HFF-Myc (cell line): ENCODE results near the gene C16orf87.

Experiments
- DNase-seq: peaks from one replicate; pipeline ENCODE4 v3.0.0-alpha.2; 2011; ENCODE audit warnings: low read depth; ENCODE audit errors: extremely low read depth
- H3K4me3 ChIP-seq: replicated peaks from 2 replicates; pipeline ENCODE4 v1.5.1; 2011; ENCODE audit warnings: low read depth, mild to moderate bottlenecking, control low read depth, low read length
- TF ChIP-seq, protein P1 (sequence below): IDR thresholded peaks from 2 replicates; pipeline ENCODE4 v1.5.1; 2012; ENCODE audit warnings: mild to moderate bottlenecking, low read depth, low read length, control low read depth; ENCODE audit errors: missing control alignments

The C16orf87 gene

DNA sequence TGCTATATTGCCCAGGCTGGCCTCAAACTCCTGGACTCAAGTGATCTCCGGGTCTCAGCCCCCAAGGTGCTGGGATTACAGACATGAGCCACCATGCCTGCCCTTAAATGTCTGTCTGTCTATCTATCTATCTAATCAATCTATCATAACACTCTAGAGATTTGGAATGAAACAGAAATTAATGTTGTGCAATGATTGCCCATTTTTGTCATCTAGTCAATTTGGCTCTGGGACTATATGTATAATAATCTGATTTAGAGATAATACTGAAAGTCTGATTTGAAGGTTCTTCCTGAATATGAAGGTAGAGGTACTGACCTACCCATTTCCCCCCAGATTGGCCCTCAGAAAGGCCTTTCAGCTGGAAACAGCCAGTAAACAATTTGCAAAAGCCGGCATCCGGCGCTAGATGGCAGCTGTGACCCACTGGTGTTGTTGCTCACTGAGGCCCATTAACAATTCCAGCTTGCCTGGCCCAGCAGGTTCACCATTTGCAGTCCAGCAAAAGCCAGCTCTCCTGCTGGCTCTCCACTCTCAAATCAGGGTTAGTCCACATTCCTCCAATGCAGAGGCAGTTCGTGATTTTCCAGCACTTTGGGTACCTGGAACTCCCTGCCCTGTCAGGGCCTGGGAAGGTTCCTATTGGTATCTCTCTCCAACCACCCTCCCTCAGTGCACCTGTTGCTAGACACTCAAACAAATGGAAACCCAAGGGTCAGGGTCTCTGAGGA is 22.9 kb upstream of the C16orf87 start:
- TF ChIP-seq, protein P1, sequence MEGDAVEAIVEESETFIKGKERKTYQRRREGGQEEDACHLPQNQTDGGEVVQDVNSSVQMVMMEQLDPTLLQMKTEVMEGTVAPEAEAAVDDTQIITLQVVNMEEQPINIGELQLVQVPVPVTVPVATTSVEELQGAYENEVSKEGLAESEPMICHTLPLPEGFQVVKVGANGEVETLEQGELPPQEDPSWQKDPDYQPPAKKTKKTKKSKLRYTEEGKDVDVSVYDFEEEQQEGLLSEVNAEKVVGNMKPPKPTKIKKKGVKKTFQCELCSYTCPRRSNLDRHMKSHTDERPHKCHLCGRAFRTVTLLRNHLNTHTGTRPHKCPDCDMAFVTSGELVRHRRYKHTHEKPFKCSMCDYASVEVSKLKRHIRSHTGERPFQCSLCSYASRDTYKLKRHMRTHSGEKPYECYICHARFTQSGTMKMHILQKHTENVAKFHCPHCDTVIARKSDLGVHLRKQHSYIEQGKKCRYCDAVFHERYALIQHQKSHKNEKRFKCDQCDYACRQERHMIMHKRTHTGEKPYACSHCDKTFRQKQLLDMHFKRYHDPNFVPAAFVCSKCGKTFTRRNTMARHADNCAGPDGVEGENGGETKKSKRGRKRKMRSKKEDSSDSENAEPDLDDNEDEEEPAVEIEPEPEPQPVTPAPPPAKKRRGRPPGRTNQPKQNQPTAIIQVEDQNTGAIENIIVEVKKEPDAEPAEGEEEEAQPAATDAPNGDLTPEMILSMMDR = peak; percentile 84
- DNase-seq = no peak
- no peak overlapping the region for H3K4me3 ChIP-seq

DNA sequence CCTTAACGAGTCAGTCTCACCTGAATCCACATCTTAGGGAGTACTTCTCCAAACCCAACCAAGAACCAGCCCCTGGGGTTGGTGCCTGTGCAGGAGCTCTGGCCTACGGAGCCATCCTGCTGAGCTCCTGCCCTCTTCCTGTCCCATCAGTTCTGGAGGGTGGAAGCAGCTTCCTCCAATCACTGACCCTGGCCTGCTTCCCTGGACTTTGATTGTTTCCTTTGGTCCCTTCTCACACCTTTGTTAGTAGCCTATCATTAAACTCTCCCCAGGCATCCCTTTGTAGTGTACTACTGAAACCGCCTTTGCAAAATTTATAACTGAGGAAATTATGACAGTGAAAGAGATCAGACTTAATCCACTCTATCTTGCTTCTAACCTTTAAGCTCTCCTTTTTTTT is 21.1 kb upstream of the C16orf87 start:
- no peak for DNase-seq
- no peak overlapping the region for H3K4me3 ChIP-seq
- TF ChIP-seq, protein P1 = no peak

DNA sequence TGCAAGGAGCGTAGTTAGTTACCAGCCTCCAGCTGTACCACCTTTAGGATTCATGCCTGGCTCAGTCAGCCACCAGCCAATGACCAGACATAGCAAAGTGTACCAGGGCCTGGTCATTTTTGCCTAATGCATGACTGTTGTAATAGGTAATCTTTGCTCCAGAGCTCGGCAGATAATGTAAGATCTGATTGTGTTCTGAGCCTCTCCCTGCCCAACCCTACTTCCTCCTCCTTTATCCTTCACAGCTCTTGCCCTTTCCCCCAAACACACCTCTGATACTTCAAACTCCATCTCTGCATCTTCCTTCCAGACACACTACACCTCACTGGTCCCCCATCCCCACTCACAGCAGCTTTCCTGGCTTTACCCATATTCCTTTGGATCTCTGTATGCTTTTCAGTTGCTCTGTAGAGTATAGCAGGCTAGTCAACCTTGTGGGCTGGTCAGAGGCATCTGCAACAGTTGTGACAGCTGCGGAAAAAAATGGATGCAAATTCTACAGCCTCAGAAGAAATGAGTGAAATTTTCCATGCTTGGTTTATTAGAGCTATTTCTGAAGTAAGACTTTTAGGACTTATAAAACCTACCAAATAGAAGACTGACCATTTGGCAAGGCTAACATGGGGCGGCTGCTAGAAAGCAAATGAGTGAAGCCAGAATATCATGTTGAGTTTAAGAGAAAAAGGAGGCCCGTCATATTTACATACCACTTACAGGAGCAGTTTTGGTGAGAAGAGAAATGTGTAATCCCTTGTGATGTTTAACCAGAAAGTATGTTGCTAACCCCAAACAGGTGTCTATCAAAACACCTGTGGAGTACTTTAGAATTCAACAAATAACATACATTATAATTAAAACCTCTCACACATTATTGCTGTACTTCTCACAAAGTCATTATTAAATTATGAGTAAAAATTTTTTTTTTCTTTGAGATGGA is 19.9 kb upstream of the C16orf87 start:
- H3K4me3 ChIP-seq = no peak overlapping the region

DNA sequence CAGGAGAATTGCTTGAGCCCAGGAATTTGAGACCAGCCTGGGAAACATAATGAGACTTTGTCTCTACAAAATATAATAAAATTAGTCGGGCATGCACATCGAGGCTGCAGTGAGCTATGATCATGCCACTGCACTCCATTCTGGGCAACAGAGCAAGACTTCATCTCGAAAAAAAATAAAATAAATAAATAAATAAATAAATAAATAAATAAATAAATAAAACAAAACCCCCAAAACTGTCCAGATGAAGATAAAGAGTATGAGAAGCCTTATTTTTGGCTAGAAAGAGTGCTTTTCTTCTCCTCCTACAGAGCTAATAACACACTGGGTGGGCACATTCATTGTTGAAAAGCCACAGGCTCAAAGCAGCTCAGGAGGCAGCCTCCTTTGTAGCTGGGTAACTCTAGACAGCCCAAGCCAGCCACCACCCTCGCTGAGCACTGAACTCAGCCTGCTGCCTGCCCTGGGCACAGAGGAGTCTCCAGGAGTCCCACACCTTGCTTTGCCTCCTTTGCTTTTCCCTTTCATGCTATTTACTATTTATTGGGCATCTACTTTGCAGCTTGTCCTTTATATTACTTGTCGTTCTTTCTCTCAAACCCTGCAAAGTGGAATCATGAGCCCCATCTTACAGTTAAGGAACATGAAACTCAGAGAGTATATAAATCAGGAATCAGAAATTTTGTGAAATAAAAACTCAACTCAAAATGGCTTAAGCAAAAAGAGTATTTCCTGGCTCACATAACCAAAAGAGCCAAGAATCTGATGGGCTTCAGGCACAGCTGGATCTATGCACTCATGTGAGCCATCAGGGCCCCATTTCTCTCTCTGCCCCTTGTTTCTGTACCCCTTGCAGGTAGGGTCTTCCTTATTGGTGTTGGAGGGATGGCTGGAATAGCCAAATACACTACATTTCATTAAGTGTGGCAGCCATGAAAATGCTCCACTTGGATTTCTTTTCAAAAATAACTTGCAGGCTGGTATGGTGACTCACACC is 18.1 kb upstream of the C16orf87 start:
- TF ChIP-seq, protein P1 = no peak
- no peak overlapping the region for H3K4me3 ChIP-seq
- no peak for DNase-seq

More for the DNA sequence above, 19.9 kb upstream of the C16orf87 start:
- DNase-seq = no peak
- TF ChIP-seq, protein P1 = no peak

DNA sequence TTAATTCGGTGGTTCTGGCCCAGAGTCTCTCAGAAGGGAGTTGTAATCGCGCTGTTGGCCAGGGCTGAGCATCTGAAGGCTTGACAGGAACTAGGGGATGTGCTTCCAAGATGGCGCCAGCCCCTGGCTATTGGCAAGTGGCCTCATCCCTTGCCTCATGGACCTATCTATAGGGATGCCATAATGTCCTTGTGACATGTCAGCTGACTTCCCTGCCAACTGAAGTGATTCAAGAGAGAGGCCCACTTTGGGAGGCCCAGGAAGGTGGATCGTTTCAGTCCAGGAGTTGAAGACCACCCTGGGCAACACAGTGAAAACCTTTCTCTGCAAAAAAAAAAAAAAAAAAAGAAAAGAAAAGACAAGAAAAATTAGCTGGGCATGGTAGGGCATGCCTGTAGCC is 15.0 kb upstream of the C16orf87 start:
- DNase-seq = no peak
- no peak overlapping the region for H3K4me3 ChIP-seq
- TF ChIP-seq, protein P1 = no peak

DNA sequence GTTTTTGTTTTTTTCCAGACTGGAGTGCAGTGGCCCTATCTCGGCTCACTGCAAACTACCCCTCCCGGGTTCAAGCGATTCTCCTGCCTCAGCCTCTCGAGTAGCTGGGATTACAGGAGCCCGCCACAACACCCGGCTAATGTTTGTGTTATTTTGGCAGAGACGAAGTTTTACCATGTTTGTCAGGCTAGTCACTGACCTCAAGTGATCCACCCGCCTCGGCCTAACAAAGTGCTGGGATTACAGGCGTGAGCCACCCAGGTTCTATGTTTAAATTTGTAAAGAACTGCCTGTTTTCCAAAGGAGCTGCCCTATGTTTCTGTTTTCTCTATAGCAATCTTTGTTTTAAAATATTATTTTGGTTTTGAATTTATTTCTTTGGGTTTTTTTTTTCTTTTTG is 13.8 kb upstream of the C16orf87 start:
- H3K4me3 ChIP-seq = no peak overlapping the region
- TF ChIP-seq, protein P1 = no peak
- no peak for DNase-seq
